Activated B cell treated with CpG ODN at 0.5 μM for 24 hours (primary cell): ENCODE data around the gene SGCG. TPM values are rescaled to one million over a fixed set of nuclear protein-coding genes. Genes with fewer than 3 reads are reported as not detected.

Source experiments
- ATAC-seq: fragments of 200-7000 bp; cut with Tn5 transposase; one replicate; pipeline ENCODE4 v1.10.0; 2021; ENCODE audit warnings: low read depth, mild to moderate bottlenecking, moderate library complexity
- CTCF ChIA-PET: fragments of 350-600 bp; sonication (Branson Sonifier 250); formaldehyde crosslinking; loops from one replicate; lab custom pipeline; 2021; ENCODE audit warnings: antibody characterized with exemption; lab: Charles Lee
- POLR2A ChIA-PET: fragments of 350-600 bp; sonication (Branson Sonifier 250); formaldehyde crosslinking; loops from one replicate; lab custom pipeline; 2021; ENCODE audit warnings: antibody characterized with exemption; lab: Charles Lee
- DNase-seq: peaks from one replicate; pipeline ENCODE4 v3.0.0; 2022
- H3K27ac Mint-ChIP-seq: one replicate; pipeline ENCODE4 v1.8.0; 2020; ENCODE audit warnings: mixed read lengths
- H3K27me3 Mint-ChIP-seq: one replicate; pipeline ENCODE4 v1.8.0; 2021; ENCODE audit warnings: mixed read lengths
- H3K36me3 Mint-ChIP-seq: one replicate; pipeline ENCODE4 v1.8.0; 2021; ENCODE audit warnings: low read depth, mixed read lengths
- H3K4me1 Mint-ChIP-seq: one replicate; pipeline ENCODE4 v1.8.0; 2021; ENCODE audit warnings: mixed read lengths
- H3K4me3 Mint-ChIP-seq: one replicate; pipeline ENCODE4 v1.8.0; 2020; ENCODE audit warnings: mild to moderate bottlenecking, mixed read lengths
- H3K9me3 Mint-ChIP-seq: one replicate; pipeline ENCODE4 v1.8.0; 2020; ENCODE audit warnings: mixed read lengths
- intact Hi-C: fragments of 100-400 bp; cut with micrococcal nuclease; formaldehyde crosslinking; loops from one replicate; pipeline ENCODE4 v1.15.1; 2024
- total RNA-seq: library from RNA; stranded (reverse); gene quantifications from 2 replicates; pipeline ENCODE4 v1.2.3, GENCODE V29; 2022
- TF ChIP-seq, protein P1 (sequence below): fragments of 200-600 bp; IDR thresholded peaks from one replicate; pipeline ENCODE4 v1.8.0; 2022; ENCODE audit warnings: antibody characterized with exemption, mild to moderate bottlenecking

Gene SGCG
- total RNA-seq, 1 donor from 2014 or later, result not detected

DNA sequence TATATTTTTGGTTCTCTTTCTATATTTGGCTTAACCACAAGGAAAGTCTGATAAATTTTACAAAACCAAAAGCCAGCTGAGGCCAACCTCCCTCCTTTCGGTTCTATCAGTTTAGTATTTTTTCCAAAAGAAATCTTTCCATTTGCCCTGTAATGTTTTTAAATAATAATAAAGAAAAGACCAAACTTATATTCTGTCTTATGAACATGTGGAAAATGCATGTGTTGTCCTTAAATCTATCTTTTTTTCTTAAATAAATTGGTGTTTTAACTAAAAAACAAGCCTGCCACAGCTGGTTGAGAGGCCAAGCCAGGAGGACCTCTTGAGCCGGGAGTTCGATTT lies 139.1 kb downstream of the SGCG start:
- TF ChIP-seq, protein P1, sequence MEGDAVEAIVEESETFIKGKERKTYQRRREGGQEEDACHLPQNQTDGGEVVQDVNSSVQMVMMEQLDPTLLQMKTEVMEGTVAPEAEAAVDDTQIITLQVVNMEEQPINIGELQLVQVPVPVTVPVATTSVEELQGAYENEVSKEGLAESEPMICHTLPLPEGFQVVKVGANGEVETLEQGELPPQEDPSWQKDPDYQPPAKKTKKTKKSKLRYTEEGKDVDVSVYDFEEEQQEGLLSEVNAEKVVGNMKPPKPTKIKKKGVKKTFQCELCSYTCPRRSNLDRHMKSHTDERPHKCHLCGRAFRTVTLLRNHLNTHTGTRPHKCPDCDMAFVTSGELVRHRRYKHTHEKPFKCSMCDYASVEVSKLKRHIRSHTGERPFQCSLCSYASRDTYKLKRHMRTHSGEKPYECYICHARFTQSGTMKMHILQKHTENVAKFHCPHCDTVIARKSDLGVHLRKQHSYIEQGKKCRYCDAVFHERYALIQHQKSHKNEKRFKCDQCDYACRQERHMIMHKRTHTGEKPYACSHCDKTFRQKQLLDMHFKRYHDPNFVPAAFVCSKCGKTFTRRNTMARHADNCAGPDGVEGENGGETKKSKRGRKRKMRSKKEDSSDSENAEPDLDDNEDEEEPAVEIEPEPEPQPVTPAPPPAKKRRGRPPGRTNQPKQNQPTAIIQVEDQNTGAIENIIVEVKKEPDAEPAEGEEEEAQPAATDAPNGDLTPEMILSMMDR, result no peak
- no peaks in the 10 kb centered on the region for H3K36me3 Mint-ChIP-seq
- H3K27me3 Mint-ChIP-seq, result peaks cover 6% of the 10 kb centered on the region
- ChIA-PET CTCF (no interaction called here), POLR2A (no interaction called here)
- intact Hi-C loops, result no loop called here
- peaks cover 4% of the 10 kb centered on the region for H3K4me1 Mint-ChIP-seq
- H3K27ac Mint-ChIP-seq, result no peak overlapping the region
- H3K9me3 Mint-ChIP-seq, result no peaks in the 10 kb centered on the region
- no peak overlapping the region for H3K4me3 Mint-ChIP-seq
- no peak for ATAC-seq
- no peak for DNase-seq

DNA sequence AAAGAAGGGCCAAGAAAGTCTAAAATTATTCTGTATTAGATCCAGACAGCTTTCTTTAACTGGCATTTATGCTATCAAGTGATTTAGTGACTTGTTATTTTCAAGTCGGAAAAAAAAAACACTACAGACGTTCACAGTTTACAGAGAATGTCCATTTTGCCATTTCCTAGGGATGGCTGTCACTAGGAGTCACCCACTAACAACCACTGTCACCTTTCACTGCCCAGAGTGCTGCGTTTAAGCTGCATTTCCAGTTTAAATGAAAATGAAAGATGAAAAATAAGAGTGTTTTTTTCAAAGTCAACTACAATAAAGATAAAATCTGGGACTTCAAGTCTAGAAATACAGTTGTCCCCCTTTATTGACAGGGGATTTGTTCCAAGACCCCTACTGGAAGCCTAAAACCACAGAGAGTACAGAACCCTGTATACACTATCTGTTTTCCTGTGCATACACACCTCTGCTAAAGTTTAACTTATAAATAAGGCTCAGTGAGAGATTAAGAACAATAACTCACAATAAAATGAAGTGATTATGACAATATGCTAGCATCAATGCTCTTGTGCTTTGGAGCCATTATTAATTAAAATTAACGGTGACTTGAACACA lies 140.3 kb downstream of the SGCG start:
- ChIA-PET POLR2A (no interaction called here), CTCF (no interaction called here)
- no peaks in the 10 kb centered on the region for H3K9me3 Mint-ChIP-seq
- DNase-seq (no peak), ATAC-seq (no peak)
- intact Hi-C loops, result no loop called here
- H3K27me3 Mint-ChIP-seq, result peaks cover 6% of the 10 kb centered on the region
- H3K36me3 Mint-ChIP-seq, result no peaks in the 10 kb centered on the region
- TF ChIP-seq, protein P1, result no peak
- peaks cover 4% of the 10 kb centered on the region for H3K4me1 Mint-ChIP-seq
- H3K27ac Mint-ChIP-seq, result no peak overlapping the region
- H3K4me3 Mint-ChIP-seq, result peak overlapping the region; percentile 70

DNA sequence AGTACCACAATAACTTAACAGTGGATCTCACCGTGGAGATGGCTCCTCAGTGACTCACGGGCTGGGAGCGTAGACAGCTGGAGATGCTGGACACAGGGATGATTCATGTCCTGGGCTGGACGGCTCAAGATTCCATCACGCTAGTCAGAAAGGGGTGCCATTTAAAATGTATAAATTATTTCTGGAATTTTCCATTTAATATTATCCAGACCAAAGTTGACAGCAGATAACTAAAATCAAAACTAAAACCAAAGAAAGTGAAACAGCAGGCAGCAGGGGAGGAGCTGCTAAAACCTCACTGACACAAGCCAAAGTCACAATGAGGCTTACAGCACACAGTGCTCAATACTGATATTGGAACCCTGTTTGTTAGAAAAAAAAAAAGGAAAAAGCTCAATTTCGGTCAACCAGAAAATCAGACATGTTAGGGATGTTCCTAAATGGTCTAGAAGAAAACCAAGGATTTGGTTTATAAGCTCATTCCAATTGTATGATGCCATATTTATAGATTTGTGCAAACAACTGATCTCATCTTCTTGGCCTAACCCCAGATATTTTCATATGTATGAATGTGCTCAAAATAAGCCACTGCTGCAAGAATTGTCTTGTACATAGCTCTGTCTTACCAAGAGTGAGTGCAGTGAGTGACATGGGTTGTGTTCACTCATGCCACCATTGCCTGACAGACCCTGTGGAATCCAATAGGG lies 140.9 kb downstream of the SGCG start:
- H3K4me3 Mint-ChIP-seq, result peak overlapping the region; percentile 70
- TF ChIP-seq, protein P1, result no peak
- peaks cover 6% of the 10 kb centered on the region for H3K27me3 Mint-ChIP-seq
- no peak for ATAC-seq
- ChIA-PET CTCF (no interaction called here), POLR2A (no interaction called here)
- intact Hi-C loops, result no loop called here
- no peaks in the 10 kb centered on the region for H3K36me3 Mint-ChIP-seq
- H3K4me1 Mint-ChIP-seq, result peaks cover 4% of the 10 kb centered on the region
- H3K9me3 Mint-ChIP-seq, result no peaks in the 10 kb centered on the region
- DNase-seq, result no peak
- no peak overlapping the region for H3K27ac Mint-ChIP-seq

DNA sequence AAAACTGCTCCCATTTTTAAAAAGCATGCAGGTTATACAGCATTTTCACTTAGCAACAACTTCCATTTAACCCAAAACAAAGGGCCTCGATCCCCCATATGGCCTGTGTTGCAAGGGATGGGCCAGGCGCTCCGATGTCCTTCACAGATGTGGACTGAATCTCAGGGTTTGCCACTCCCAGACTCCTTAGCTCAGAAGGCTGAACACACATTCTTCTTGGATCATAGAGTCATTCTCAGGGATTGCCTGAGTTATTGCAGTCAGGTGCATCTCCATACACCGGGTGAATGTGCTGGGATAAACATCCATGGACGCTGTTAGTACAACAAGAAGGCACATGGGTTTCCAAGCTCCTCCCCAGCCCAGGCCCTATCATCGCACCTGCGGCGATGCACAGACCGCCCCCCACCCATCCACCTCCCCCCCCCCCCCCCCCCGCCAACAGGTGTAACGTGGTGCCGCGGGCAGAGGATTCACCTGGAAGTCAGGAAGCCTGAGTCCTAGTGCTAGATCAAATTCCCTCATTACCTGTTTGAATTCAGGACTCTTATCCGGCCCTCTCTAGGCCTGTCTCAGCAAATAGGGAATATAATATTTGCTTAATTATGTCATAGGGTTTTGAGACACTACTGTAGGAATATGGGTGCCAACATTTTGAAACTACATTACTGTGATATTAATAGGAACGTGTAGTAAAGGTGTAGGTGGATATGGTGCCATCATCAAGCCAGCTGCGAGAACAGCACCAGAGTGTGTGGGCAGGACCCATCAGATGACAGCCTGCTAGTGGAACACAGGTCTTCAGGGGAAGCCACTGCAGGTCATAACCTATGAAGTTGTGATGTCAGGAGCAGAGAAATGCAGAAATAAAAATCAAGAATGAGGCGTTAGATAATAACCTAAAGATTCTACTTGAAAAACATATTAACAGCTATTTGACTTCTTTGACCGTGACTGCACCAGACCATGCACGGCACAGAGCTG lies 141.9 kb downstream of the SGCG start:
- no peaks in the 10 kb centered on the region for H3K9me3 Mint-ChIP-seq
- ATAC-seq (no peak), DNase-seq (no peak)
- CTCF ChIA-PET, result no interaction called here
- TF ChIP-seq, protein P1, result no peak
- H3K4me3 Mint-ChIP-seq, result no peak overlapping the region
- H3K27me3 Mint-ChIP-seq, result peaks cover 5% of the 10 kb centered on the region
- intact Hi-C loops, result no loop called here
- no peaks in the 10 kb centered on the region for H3K36me3 Mint-ChIP-seq
- POLR2A ChIA-PET, result no interaction called here
- peaks cover 4% of the 10 kb centered on the region for H3K4me1 Mint-ChIP-seq
- H3K27ac Mint-ChIP-seq, result no peak overlapping the region
